ENCODE measurements around the gene CDKAL1.

Gene CDKAL1

GRCh38 chr6:20699402-20699801, 165.1 kb downstream of the CDKAL1 start:
- TF ChIP-seq CTCF (IDR thresholded peaks at IDR 0.05; ENCODE audit: insufficient read depth, low read length, missing control alignments), result no peak
- DNase-seq (ENCODE audit: low read depth, low spot score), result no peak
- POLR2A ChIA-PET, result no interaction called here
- CTCF ChIA-PET, result no interaction called here
- no peak overlapping the region for H3K4me3 ChIP-seq (ENCODE audit: low read depth, low read length)

- DNase-seq (ENCODE audit: low read depth, low spot score), result no peak
- ChIA-PET CTCF (no interaction called here), POLR2A (no interaction called here)
- TF ChIP-seq CTCF (IDR thresholded peaks at IDR 0.05; ENCODE audit: insufficient read depth, low read length, missing control alignments), result no peak
- no peak overlapping the region for H3K4me3 ChIP-seq (ENCODE audit: low read depth, low read length)
Measured at GRCh38 chr6:20700375-20700774, 166.1 kb downstream of the CDKAL1 start.

- ChIA-PET CTCF (interaction anchor here (0.5 kb wide), 1 partner anchor 107 kb away, joined by 3 read pairs; no protein-coding TSS in a partner anchor), POLR2A (no interaction called here)
- no peak for TF ChIP-seq CTCF (IDR thresholded peaks at IDR 0.05; ENCODE audit: insufficient read depth, low read length, missing control alignments)
- DNase-seq (ENCODE audit: low read depth, low spot score), result no peak
- no peak overlapping the region for H3K4me3 ChIP-seq (ENCODE audit: low read depth, low read length)
Measured at GRCh38 chr6:20702366-20702765, 168.1 kb downstream of the CDKAL1 start.

GRCh38 chr6:20703049-20703448, 168.8 kb downstream of the CDKAL1 start:
- ChIA-PET CTCF (interaction anchor here (0.9 kb wide), 1 partner anchor 9 kb away, joined by 3 read pairs; no protein-coding TSS in a partner anchor), POLR2A (no interaction called here)
- DNase-seq (ENCODE audit: low read depth, low spot score), result no peak
- H3K4me3 ChIP-seq (ENCODE audit: low read depth, low read length), result no peak overlapping the region
- TF ChIP-seq CTCF (IDR thresholded peaks at IDR 0.05; ENCODE audit: insufficient read depth, low read length, missing control alignments), result no peak

GRCh38 chr6:20704325-20705025, 170.2 kb downstream of the CDKAL1 start:
- TF ChIP-seq CTCF (IDR thresholded peaks at IDR 0.05; ENCODE audit: insufficient read depth, low read length, missing control alignments), result no peak
- POLR2A ChIA-PET, result no interaction called here
- H3K4me3 ChIP-seq (ENCODE audit: low read depth, low read length), result no peak overlapping the region
- CTCF ChIA-PET, result no interaction called here
- no peak for DNase-seq (ENCODE audit: low read depth, low spot score)

- DNase-seq (ENCODE audit: low read depth, low spot score), result no peak
- TF ChIP-seq CTCF (IDR thresholded peaks at IDR 0.05; ENCODE audit: insufficient read depth, low read length, missing control alignments), result no peak
- no peak overlapping the region for H3K4me3 ChIP-seq (ENCODE audit: low read depth, low read length)
- ChIA-PET CTCF (no interaction called here), POLR2A (no interaction called here)
Measured at GRCh38 chr6:20705741-20706140, 171.5 kb downstream of the CDKAL1 start.
